HepG2 (cell line): ENCODE data around the gene VRK2. TPM values are rescaled to one million over a fixed set of nuclear protein-coding genes. Genes with fewer than 3 reads are reported as not detected.

Experiments used
- ATAC-seq: fragments of 200-7000 bp; cut with Tn5 transposase; 3 replicates; pipeline ENCODE4 v1.9.1; 2020; ENCODE audit warnings: mild to moderate bottlenecking, moderate library complexity
- BruUV-seq: library from RNA; stranded (reverse); fragments of 400-500 nt; replicated peaks from 2 replicates; lab custom pipeline; 2021; lab: Mats Ljungman, UMichigan
- CTCF ChIA-PET: fragments of 300-600 bp; formaldehyde crosslinking; extraction: SDS; loops from one replicate; lab custom pipeline; 2021; ENCODE audit warnings: low total read pairs, inconsistent platforms, low intra/inter-chr PET ratio; lab: Yijun Ruan, JAX
- POLR2A ChIA-PET: fragments of 350-600 bp; sonication (Branson Sonifier 250); formaldehyde crosslinking; loops from one replicate; lab custom pipeline; 2020; ENCODE audit warnings: antibody characterized with exemption, inconsistent platforms; lab: Yijun Ruan, JAX
- DNase-seq: peaks from one replicate; pipeline ENCODE4 v3.0.0-alpha.2; 2015; ENCODE audit warnings: low spot score
- FAIRE-seq: peaks from 3 replicates; lab custom pipeline; 2011; peaks lifted over from hg19 to GRCh38; lab: Jason Lieb, UNC
- H2AFZ ChIP-seq: one replicate; pipeline ENCODE4 v1.6.1; 2011; ENCODE audit warnings: low read length, inconsistent platforms
- H3K27ac ChIP-seq: fragments of 300-600 bp; 3 replicates; pipeline ENCODE4 v1.8.0; 2011; ENCODE audit warnings: mixed run types, mild to moderate bottlenecking, mixed read lengths, low read length, inconsistent platforms; ENCODE audit not compliant: insufficient read depth; ENCODE audit errors: extremely low read length
- H3K27me3 ChIP-seq, 2 experiments: fragments of 200-600 bp in 1 of 2; 2 replicates in 1 of 2; 3 replicates in 1 of 2; pipeline versions ENCODE4 v1.6.0 to v1.8.0; 2011; ENCODE audit warnings: low read length in 2 of 2, mild to moderate bottlenecking in 2 of 2, moderate library complexity in 2 of 2, inconsistent platforms in 1 of 2; ENCODE audit not compliant: insufficient read depth in 2 of 2, control insufficient read depth in 1 of 2
- H3K36me3 ChIP-seq, 2 experiments: fragments of 200-600 bp in 1 of 2; replicated peaks in 1 of 2; 2 replicates in 1 of 2; 3 replicates in 1 of 2; pipeline versions ENCODE4 v1.5.1 to v1.8.0; 2011; ENCODE audit warnings: low read length in 2 of 2, inconsistent platforms in 1 of 2; ENCODE audit not compliant: insufficient read depth in 2 of 2, control insufficient read depth in 1 of 2
- H3K4me1 ChIP-seq: 2 replicates; pipeline ENCODE4 v1.5.1; 2012; ENCODE audit warnings: low read length, inconsistent platforms; ENCODE audit not compliant: insufficient read depth
- H3K4me2 ChIP-seq: 2 replicates; pipeline ENCODE4 v1.6.0; 2011; ENCODE audit warnings: low read depth, low read length, inconsistent platforms
- H3K4me3 ChIP-seq, 3 experiments: fragments of 200-600 bp in 1 of 3; sonication (generic), shearing (Covaris generic) in 1 of 3; replicated peaks in 1 of 3; 2 replicates each; pipeline ENCODE4 v1.5.1; 2011 to 2016; ENCODE audit warnings: low read length in 3 of 3, inconsistent platforms in 2 of 3, low read depth in 2 of 3, mild to moderate bottlenecking in 2 of 3, control low read depth in 1 of 3, mixed read lengths in 1 of 3; ENCODE audit not compliant: insufficient read depth in 1 of 3
- H3K79me2 ChIP-seq: one replicate; pipeline ENCODE4 v1.6.1; 2011; ENCODE audit warnings: low read length, inconsistent platforms; ENCODE audit not compliant: insufficient read depth
- H3K9ac ChIP-seq: 2 replicates; pipeline ENCODE4 v1.6.0; 2011; ENCODE audit warnings: mild to moderate bottlenecking, low read depth, low read length, inconsistent platforms; ENCODE audit not compliant: insufficient read depth
- H3K9me3 ChIP-seq: 2 replicates; pipeline ENCODE4 v1.5.1; 2012; ENCODE audit warnings: mild to moderate bottlenecking, low read length
- H4K20me1 ChIP-seq: 2 replicates; pipeline ENCODE4 v1.6.0; 2011; ENCODE audit warnings: inconsistent platforms, mild to moderate bottlenecking, low read length, moderate library complexity; ENCODE audit not compliant: insufficient read depth
- JUNB ChIP-seq: sonication (generic); formaldehyde crosslinking; IDR thresholded peaks from 2 replicates; pipeline ENCODE4 v1.8.0; 2022; ENCODE audit warnings: missing genetic modification reagents, mild to moderate bottlenecking, borderline replicate concordance
- MZF1 ChIP-seq: sonication (generic); formaldehyde crosslinking; IDR thresholded peaks from 2 replicates; pipeline ENCODE4 v1.8.1; 2023; ENCODE audit warnings: mild to moderate bottlenecking, missing genetic modification reagents, borderline replicate concordance
- RAD21 ChIP-seq: fragments of 450-650 bp; formaldehyde crosslinking; IDR thresholded peaks from 2 replicates; pipeline ENCODE4 v1.5.0; 2020; ENCODE audit warnings: mild to moderate bottlenecking
- SOX6 ChIP-seq, 2 experiments: fragments of 450-650 bp in 1 of 2; sonication (generic) in 1 of 2; formaldehyde crosslinking in 1 of 2; IDR thresholded peaks; 2 replicates each; pipeline versions ENCODE4 v1.4.0 to v1.6.1; 2017 to 2020; ENCODE audit warnings: antibody characterized with exemption in 1 of 2, mild to moderate bottlenecking in 1 of 2, missing genetic modification reagents in 1 of 2
- ZNF160 ChIP-seq: sonication (generic); formaldehyde crosslinking; IDR thresholded peaks from 2 replicates; pipeline ENCODE4 v1.8.0; 2022; ENCODE audit warnings: mild to moderate bottlenecking, inconsistent platforms, missing genetic modification reagents
- ZNF317 ChIP-seq: sonication (generic); formaldehyde crosslinking; IDR thresholded peaks from 2 replicates; pipeline ENCODE4 v1.5.0; 2020; ENCODE audit warnings: mild to moderate bottlenecking, missing genetic modification reagents
- ZNF414 ChIP-seq: sonication (generic); formaldehyde crosslinking; IDR thresholded peaks from 2 replicates; pipeline ENCODE4 v1.5.0; 2020; ENCODE audit warnings: missing genetic modification reagents
- ZNF432 ChIP-seq: sonication (generic); formaldehyde crosslinking; IDR thresholded peaks from 2 replicates; pipeline ENCODE4 v1.5.0; 2020; ENCODE audit warnings: missing genetic modification reagents, mild to moderate bottlenecking, borderline replicate concordance
- ZNF44 ChIP-seq: sonication (generic); formaldehyde crosslinking; IDR thresholded peaks from 2 replicates; pipeline ENCODE4 v1.5.1; 2020; ENCODE audit warnings: mild to moderate bottlenecking, missing genetic modification reagents
- ZNF616 ChIP-seq: sonication (generic); formaldehyde crosslinking; IDR thresholded peaks from 2 replicates; pipeline ENCODE4 v1.5.0; 2020; ENCODE audit warnings: low read depth, mild to moderate bottlenecking, missing genetic modification reagents
- ZNF7 ChIP-seq: IDR thresholded peaks from 2 replicates; pipeline ENCODE4 v1.6.1; 2016; ENCODE audit warnings: missing biosample characterization, missing genetic modification reagents
- ZNF713 ChIP-seq: sonication (generic); formaldehyde crosslinking; IDR thresholded peaks from 2 replicates; pipeline ENCODE4 v1.4.0; 2020; ENCODE audit warnings: mild to moderate bottlenecking, missing genetic modification reagents
- ZNF777 ChIP-seq: sonication (generic); formaldehyde crosslinking; IDR thresholded peaks from 2 replicates; pipeline ENCODE4 v1.4.0; 2020; ENCODE audit warnings: missing genetic modification reagents
- ZNF879 ChIP-seq: sonication (generic); formaldehyde crosslinking; IDR thresholded peaks from 2 replicates; pipeline ENCODE4 v1.8.1; 2023; ENCODE audit warnings: missing genetic modification reagents
- WGBS: methylation state at CpG from one replicate; pipeline ENCODE4 v1.1.6; 2017; ENCODE audit warnings: low lambda C conversion rate; 5-methylcytosine and 5-hydroxymethylcytosine counted together
- in situ Hi-C: cut with HindIII; loops from 2 replicates; pipeline ENCODE4 v1.10.0; 2017; ENCODE audit warnings: low pct_unique_long_range_greater_than_20kb; ENCODE audit not compliant: extremely low pct_ligation_motif_present
- intact Hi-C: fragments of 100-400 bp; cut with micrococcal nuclease; formaldehyde crosslinking; loops from one replicate; pipeline ENCODE4 v1.10.0; 2022; ENCODE audit not compliant: unreplicated experiment
- polyA plus RNA-seq, 8 experiments: library from polyadenylated mRNA; depleted of rRNA in 3 of 8; stranded (reverse) in 7 of 8; unstranded in 1 of 8; fragments of >200 nt; fragmentation: Illumina TruSeq in 4 of 8; extraction: Trizol in 4 of 8; gene quantifications; 2 replicates each; pipeline versions ENCODE4 v1.2.1 to v1.2.3, GENCODE V29; 2011 to 2016; ENCODE audit warnings: low read depth in 4 of 8, missing spikeins in 1 of 8, mixed read lengths in 1 of 8; ENCODE audit not compliant: insufficient read depth in 1 of 8
- total RNA-seq, 5 experiments: library from RNA; depleted of rRNA; stranded (reverse); fragments of >200 nt; fragmentation: Illumina TruSeq; extraction: Trizol; gene quantifications; 2 replicates each; pipeline ENCODE4 v1.2.3, GENCODE V29; 2016; ENCODE audit warnings: low read depth in 1 of 5
- TF ChIP-seq, protein P1 (sequence below): sonication (generic); formaldehyde crosslinking; IDR thresholded peaks from 2 replicates; pipeline ENCODE4 v1.4.0; 2020; ENCODE audit warnings: missing genetic modification reagents, mild to moderate bottlenecking, borderline replicate concordance

VRK2 gene
- total and polyA plus RNA-seq, 2 of the 13 experiments (the other 11 are each of a cell fraction or from before 2014, with no cell fraction given): 13.3 to 29.1 TPM

DNA sequence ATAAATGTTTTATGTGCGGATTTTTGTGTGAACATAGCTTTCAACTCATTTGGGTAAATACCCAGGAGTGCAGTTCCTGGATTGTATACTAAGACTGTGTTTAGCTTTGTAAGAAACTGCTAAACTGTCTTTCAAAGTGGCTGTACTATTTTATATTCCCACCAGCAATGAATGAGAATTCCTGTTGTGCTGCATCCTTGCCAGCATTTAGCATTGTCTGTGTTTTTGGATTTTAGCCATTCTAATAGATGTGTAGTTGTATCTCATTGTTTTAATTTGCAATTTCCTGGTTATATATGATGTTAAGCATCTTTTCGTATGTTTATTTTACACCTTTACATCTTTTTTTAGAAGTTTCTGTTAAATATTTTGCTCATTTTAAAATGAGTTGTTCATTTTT is 24.2 kb downstream of the VRK2 start:
- WGBS: 96% methylated on average over 2 of the region's 2 CpGs
- H3K79me2 ChIP-seq: peaks cover 3% of the 10 kb centered on the region
- no peaks in the 10 kb centered on the region for H3K4me1 ChIP-seq
- ChIA-PET CTCF (no interaction called here), POLR2A (no interaction called here)
- DNase-seq (no peak), ATAC-seq (no peak), FAIRE-seq (no peak)
- no peaks in the 10 kb centered on the region for H4K20me1 ChIP-seq
- BruUV-seq: no TSS peak
- intact Hi-C loops (no loop called here), in situ Hi-C loops (no loop called here)
- H3K9me3 ChIP-seq: no peaks in the 10 kb centered on the region
- TF ChIP-seq ZNF7 (peak; percentile 92), ZNF616 (no peak)
- H3K9ac ChIP-seq: no peak overlapping the region
- no peak overlapping the region for H3K4me3 ChIP-seq
- no peaks in the 10 kb centered on the region for H3K27me3 ChIP-seq
- H3K36me3 ChIP-seq: 0 out of 5 replicates have a peak, but pooled peaks cover 0 to 4% of the 10 kb centered on the region in 2 experiments
- no peak overlapping the region for H2AFZ ChIP-seq
- no peak overlapping the region for H3K27ac ChIP-seq
- H3K4me2 ChIP-seq: no peak overlapping the region

DNA sequence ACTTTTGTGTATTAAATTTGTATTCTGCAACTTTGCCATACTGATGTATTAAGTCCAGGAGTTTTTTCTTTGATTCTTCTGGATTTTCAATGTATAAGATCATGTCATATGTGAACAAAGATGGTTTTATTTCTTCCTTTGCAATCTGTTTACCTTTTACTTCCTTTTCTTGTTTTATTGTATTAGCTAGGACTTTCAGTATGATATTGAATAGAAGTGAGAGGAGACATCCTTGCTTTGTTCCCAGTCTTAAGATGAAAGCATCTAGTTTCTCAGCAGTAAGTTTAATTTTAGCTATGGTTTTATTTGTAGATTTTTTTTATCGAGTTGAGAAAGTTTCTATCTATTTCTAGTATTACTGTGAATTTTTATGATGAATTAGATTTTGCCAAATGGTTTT is 25.5 kb downstream of the VRK2 start:
- Histone ChIP-seq H3K4me1 (no peaks in the 10 kb centered on the region), H3K27ac (no peak overlapping the region), H3K27me3 (no peaks in the 10 kb centered on the region), H3K4me2 (no peak overlapping the region), H3K9ac (no peak overlapping the region), H2AFZ (no peak overlapping the region), H3K4me3 (no peak overlapping the region), H3K79me2 (peaks cover 4% of the 10 kb centered on the region), H3K9me3 (no peaks in the 10 kb centered on the region), H3K36me3 (0 out of 5 replicates have a peak, but pooled peaks cover 0 to 4% of the 10 kb centered on the region in 2 experiments), H4K20me1 (no peaks in the 10 kb centered on the region)
- TF ChIP-seq ZNF879 (CRISPR knock-in tag): no peak
- no peak for TF ChIP-seq RAD21
- no peak for TF ChIP-seq ZNF777
- no peak for TF ChIP-seq MZF1 (CRISPR knock-in tag)
- no peak for TF ChIP-seq ZNF432 (CRISPR knock-in tag)
- no peak for TF ChIP-seq SOX6 (IDR thresholded peaks at IDR 0.05)
- TF ChIP-seq SOX6 (CRISPR knock-in tag; IDR thresholded peaks at IDR 0.05): no peak
- no peak for TF ChIP-seq JUNB (CRISPR knock-in tag)
- no peak for TF ChIP-seq ZNF713 (CRISPR knock-in tag)
- no peak for TF ChIP-seq ZNF160 (CRISPR knock-in tag)
- no peak for TF ChIP-seq ZNF317 (CRISPR knock-in tag)
- TF ChIP-seq, protein P1, sequence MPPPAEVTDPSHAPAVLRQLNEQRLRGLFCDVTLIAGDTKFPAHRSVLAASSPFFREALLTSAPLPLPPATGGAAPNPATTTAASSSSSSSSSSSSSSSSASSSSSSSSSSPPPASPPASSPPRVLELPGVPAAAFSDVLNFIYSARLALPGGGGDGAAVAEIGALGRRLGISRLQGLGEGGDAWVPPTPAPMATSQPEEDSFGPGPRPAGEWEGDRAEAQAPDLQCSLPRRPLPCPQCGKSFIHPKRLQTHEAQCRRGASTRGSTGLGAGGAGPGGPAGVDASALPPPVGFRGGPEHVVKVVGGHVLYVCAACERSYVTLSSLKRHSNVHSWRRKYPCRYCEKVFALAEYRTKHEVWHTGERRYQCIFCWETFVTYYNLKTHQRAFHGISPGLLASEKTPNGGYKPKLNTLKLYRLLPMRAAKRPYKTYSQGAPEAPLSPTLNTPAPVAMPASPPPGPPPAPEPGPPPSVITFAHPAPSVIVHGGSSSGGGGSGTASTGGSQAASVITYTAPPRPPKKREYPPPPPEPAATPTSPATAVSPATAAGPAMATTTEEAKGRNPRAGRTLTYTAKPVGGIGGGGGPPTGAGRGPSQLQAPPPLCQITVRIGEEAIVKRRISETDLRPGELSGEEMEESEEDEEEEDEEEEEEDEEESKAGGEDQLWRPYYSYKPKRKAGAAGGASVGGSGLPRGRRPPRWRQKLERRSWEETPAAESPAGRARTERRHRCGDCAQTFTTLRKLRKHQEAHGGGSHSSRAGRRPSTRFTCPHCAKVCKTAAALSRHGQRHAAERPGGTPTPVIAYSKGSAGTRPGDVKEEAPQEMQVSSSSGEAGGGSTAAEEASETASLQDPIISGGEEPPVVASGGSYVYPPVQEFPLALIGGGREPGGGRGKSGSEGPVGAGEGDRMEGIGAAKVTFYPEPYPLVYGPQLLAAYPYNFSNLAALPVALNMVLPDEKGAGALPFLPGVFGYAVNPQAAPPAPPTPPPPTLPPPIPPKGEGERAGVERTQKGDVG (CRISPR knock-in tag): no peak
- TF ChIP-seq ZNF44: no peak
- no peak for TF ChIP-seq ZNF414 (CRISPR knock-in tag)
- WGBS: 89% methylated on average over 1 of the region's 1 CpG
- ChIA-PET CTCF (no interaction called here), POLR2A (no interaction called here)
- ATAC-seq (no peak), DNase-seq (no peak), FAIRE-seq (no peak)
- intact Hi-C loops: no loop called here
- no TSS peak for BruUV-seq
- in situ Hi-C loops: no loop called here
